HL-60 (cell line): ENCODE data around the gene WBP1.

ENCODE experiments used
- DNase-seq, 2 experiments: peaks; one replicate each; pipeline ENCODE4 v3.0.0-alpha.2; 2010 to 2020; ENCODE audit warnings: low read depth in 1 of 2, low spot score in 1 of 2
- H3K27ac ChIP-seq: fragments of 250-450 bp; sonication (Bioruptor Pico); replicated peaks from 2 replicates; pipeline ENCODE4 v1.5.1; 2020; ENCODE audit warnings: mild to moderate bottlenecking, moderate library complexity
- H3K27me3 ChIP-seq: fragments of 250-450 bp; sonication (Bioruptor Pico); 2 replicates; pipeline ENCODE4 v1.5.1; 2021; ENCODE audit warnings: mild to moderate bottlenecking, moderate library complexity; ENCODE audit not compliant: insufficient read depth, poor library complexity, severe bottlenecking
- H3K4me3 ChIP-seq: replicated peaks from 2 replicates; pipeline ENCODE4 v1.5.1; 2011; ENCODE audit warnings: mild to moderate bottlenecking, control low read depth, low read length; ENCODE audit not compliant: insufficient read depth
- GABPA ChIP-seq: IDR thresholded peaks from 2 replicates; pipeline ENCODE4 v1.6.1; 2012; ENCODE audit warnings: low read depth
- POLR2AphosphoS5 ChIP-seq: IDR thresholded peaks from 2 replicates; pipeline ENCODE4 v1.6.1; 2012; ENCODE audit warnings: low read depth
- SPI1 ChIP-seq: IDR thresholded peaks from 2 replicates; pipeline ENCODE4 v1.6.1; 2012; ENCODE audit warnings: low read depth, mild to moderate bottlenecking, borderline replicate concordance
- TF ChIP-seq, protein P1 (sequence below): IDR thresholded peaks from 2 replicates; pipeline ENCODE4 v1.6.1; 2012; ENCODE audit warnings: low read depth; ENCODE audit not compliant: insufficient replicate concordance
- TF ChIP-seq, protein P2 (sequence below): IDR thresholded peaks from one replicate; pipeline ENCODE4 v1.5.1; 2011; ENCODE audit warnings: low read length, control low read depth, inconsistent platforms; ENCODE audit not compliant: insufficient read depth

The WBP1 gene

DNA sequence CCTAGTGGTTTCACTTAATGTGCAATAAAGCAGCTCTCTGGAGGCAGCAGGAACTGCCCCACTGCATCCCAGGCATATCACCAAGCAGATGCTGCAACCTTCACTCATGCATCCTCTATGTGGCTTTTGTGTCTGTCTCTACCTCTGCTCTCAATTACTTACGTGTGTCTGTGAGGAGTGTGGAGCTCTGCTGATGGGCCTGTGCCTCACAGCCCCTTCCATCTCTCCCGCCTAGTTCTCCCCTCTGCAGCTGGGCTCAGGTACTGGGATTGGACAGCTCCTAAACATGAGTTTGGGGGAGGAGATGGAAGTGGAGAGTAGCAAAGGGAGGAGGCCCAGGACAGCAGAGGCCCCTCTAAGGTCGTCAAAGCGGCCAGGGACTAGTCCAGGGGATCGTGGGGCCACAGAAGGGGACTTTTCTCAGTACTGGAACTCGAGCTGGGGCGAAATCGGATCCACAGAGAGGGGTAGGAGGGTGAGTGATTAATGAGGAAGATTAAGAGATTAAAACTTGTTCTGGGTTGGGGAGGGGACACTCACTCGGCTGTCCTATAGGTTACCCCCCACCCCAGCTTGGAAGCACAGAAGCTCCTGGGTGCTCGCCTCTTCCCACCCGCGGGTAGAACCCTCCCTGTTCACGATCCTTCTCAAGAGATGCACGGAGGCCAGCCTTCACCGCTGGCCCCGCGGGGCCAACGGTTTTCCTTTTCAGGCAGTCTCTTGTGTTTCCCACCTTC, 43.3 kb downstream of the WBP1 start:
- Histone ChIP-seq H3K27me3 (peaks cover 60% of the 10 kb centered on the region), H3K27ac (no peak overlapping the region)
- TF ChIP-seq, protein P1, sequence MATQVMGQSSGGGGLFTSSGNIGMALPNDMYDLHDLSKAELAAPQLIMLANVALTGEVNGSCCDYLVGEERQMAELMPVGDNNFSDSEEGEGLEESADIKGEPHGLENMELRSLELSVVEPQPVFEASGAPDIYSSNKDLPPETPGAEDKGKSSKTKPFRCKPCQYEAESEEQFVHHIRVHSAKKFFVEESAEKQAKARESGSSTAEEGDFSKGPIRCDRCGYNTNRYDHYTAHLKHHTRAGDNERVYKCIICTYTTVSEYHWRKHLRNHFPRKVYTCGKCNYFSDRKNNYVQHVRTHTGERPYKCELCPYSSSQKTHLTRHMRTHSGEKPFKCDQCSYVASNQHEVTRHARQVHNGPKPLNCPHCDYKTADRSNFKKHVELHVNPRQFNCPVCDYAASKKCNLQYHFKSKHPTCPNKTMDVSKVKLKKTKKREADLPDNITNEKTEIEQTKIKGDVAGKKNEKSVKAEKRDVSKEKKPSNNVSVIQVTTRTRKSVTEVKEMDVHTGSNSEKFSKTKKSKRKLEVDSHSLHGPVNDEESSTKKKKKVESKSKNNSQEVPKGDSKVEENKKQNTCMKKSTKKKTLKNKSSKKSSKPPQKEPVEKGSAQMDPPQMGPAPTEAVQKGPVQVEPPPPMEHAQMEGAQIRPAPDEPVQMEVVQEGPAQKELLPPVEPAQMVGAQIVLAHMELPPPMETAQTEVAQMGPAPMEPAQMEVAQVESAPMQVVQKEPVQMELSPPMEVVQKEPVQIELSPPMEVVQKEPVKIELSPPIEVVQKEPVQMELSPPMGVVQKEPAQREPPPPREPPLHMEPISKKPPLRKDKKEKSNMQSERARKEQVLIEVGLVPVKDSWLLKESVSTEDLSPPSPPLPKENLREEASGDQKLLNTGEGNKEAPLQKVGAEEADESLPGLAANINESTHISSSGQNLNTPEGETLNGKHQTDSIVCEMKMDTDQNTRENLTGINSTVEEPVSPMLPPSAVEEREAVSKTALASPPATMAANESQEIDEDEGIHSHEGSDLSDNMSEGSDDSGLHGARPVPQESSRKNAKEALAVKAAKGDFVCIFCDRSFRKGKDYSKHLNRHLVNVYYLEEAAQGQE = peak; percentile 68
- TF ChIP-seq SPI1 = no peak
- TF ChIP-seq, protein P2, sequence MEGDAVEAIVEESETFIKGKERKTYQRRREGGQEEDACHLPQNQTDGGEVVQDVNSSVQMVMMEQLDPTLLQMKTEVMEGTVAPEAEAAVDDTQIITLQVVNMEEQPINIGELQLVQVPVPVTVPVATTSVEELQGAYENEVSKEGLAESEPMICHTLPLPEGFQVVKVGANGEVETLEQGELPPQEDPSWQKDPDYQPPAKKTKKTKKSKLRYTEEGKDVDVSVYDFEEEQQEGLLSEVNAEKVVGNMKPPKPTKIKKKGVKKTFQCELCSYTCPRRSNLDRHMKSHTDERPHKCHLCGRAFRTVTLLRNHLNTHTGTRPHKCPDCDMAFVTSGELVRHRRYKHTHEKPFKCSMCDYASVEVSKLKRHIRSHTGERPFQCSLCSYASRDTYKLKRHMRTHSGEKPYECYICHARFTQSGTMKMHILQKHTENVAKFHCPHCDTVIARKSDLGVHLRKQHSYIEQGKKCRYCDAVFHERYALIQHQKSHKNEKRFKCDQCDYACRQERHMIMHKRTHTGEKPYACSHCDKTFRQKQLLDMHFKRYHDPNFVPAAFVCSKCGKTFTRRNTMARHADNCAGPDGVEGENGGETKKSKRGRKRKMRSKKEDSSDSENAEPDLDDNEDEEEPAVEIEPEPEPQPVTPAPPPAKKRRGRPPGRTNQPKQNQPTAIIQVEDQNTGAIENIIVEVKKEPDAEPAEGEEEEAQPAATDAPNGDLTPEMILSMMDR = no peak
- no peak for TF ChIP-seq GABPA
- no peak for TF ChIP-seq POLR2AphosphoS5

DNA sequence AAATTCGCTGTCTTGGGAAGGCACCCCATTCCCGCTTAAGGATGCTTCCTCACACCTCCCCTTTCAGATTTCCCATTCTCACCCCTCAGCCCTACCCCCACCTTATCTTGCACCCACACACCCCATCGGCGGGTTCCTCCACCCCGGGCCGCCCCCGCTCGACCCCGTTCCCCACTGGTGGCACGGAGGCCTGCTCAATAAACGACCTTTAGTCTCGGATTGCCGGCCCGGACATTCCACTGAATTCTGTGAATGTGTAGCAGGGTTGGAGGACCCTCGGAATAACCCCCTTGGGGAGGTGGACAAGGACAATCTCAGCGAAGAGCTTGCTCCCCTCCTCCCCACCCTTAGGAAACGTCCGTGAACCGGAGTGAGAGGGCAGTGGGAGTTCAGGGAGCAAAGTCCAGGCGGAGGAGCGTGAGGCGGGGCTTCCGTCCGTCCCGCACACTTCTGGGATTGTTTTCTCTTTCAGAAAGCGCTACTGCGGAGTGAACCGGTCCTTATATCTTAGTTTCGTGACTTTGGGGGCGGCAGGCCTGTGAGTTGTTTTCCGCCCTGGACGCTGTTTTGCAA, 44.0 kb downstream of the WBP1 start:
- Histone ChIP-seq H3K27me3 (peaks cover 60% of the 10 kb centered on the region), H3K27ac (no peak overlapping the region), H3K4me3 (peak overlapping the region; percentile 27)
- no peak for TF ChIP-seq GABPA
- TF ChIP-seq, protein P1 = no peak
- no peak for TF ChIP-seq POLR2AphosphoS5
- TF ChIP-seq, protein P2 = no peak
- DNase-seq = no peak

More for the DNA sequence above, 43.3 kb downstream of the WBP1 start:
- DNase-seq = no peak
- H3K4me3 ChIP-seq = no peak overlapping the region

DNA sequence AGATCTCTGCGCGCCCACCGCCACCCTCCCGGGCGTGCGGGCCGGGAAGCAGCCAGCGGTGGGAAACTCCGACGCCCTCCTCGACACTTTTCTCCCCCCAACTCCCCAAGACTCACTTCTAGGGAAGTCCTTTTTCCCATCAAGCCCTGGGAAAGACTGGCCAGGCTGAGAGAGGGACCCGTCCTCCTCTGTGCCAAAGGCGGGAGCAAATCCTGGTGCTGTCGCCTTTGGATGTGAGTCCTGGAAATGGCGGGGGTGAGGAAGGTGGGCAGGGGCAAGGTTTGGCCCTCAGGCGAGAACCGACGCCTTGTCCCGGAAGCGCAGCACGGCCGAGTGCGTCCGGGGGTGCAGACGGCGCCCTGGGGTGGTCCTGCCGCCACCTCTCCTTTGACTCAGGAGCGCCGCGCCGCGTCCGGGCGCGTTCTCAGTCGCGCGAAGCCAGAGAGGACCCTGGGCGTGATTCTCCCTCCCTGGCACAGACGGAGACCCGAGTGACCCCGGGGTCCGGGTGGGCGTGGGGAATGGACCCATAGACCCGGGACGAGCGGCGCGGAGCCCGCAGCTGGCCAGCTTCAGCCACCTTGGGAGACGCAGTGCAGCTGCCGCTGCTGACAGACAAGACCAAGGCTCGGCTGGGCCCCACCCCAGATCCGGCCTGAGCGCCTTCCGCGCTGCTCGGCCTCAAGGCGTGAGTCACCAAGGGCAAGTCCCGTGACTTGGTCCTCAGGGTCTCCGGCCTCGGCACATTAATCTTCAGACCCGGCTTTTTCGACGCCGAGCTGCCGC, 44.7 kb downstream of the WBP1 start:
- TF ChIP-seq SPI1 (no peak), POLR2AphosphoS5 (no peak), GABPA (no peak)
- TF ChIP-seq, protein P2 = no peak
- TF ChIP-seq, protein P1 = no peak
- DNase-seq = no peak
- Histone ChIP-seq H3K27me3 (peaks cover 55% of the 10 kb centered on the region), H3K4me3 (peak overlapping the region; percentile 27), H3K27ac (no peak overlapping the region)
